ENCODE data around the gene ZNF575.
"Not testable (repeated sequence)": the region's sequence is repeated elsewhere in the genome, so short reads cannot be mapped to it uniquely, and the experiment has no call there.

Gene ZNF575

DNA sequence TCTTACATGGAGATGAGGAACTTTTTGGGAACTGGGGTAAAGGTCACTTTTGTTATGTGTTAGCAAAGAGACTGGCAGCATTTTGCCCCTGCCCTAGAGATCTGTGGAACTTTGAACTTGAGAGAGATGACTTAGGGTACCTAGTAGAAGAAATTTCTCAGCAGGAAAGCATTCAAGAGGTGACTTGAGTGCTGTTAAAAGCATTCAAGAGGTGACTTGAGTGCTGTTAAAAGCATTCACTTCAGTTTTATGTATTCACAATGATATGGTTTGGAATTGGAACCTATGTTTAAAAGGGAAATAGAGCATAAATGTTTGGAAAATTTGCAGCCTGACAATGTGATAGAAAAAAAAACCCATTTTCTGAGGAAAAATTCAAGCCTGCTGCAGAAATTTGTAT lies 20.6 kb upstream of the ZNF575 start:
- not testable (repeated sequence) for DNase-seq

- DNase-seq, result no peak
Observed at GRCh38 chr19:43518051-43518450, 14.9 kb upstream of the ZNF575 start.

GRCh38 chr19:43519436-43520088 lies 13.4 kb upstream of the ZNF575 start:
- DNase-seq, result peak; percentile 85

DNA sequence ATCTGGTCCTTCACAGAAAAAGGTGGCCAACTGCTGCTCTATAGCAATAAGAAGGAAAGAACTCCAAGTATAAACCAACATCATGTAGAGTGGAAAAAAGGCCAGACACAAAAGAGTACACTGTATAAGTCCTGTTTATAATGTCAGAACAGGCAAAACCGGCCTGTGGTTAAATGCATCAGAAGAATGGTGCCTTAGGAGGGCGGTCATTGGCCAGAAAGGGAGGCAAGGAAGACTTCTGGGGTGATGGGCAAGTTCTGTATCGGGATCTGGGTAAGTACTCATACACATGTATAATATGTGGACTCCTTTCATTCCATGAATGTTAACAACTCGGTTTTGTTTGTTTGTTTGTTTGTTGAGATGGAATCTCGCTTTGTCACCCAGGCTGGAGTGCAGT lies 10.1 kb upstream of the ZNF575 start:
- DNase-seq, result no peak

DNA sequence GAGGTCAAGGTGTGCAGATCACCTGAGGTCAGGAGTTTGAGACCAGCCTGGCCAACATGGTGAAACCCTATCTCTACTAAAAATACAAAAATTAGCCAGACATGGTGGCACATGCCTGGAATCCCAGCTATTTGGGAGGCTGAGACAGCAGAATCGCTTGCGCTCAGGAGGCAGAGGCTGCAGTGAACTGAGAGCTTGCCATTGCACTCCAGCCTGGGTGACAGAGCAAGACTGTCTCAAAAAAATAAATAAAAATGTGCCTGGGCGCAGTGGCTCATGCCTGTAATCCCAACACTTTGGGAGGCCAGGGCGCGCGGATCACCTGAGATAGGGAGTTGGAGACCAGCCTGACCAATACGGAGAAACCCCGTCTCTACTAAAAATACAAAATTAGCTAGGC lies 9.3 kb upstream of the ZNF575 start:
- DNase-seq, result not testable (repeated sequence)

- DNase-seq, result peak; percentile 52
Observed at GRCh38 chr19:43524922-43525835, 7.8 kb upstream of the ZNF575 start.

- peak; percentile 44 for DNase-seq
Observed at GRCh38 chr19:43525836-43526771, 6.9 kb upstream of the ZNF575 start.

DNA sequence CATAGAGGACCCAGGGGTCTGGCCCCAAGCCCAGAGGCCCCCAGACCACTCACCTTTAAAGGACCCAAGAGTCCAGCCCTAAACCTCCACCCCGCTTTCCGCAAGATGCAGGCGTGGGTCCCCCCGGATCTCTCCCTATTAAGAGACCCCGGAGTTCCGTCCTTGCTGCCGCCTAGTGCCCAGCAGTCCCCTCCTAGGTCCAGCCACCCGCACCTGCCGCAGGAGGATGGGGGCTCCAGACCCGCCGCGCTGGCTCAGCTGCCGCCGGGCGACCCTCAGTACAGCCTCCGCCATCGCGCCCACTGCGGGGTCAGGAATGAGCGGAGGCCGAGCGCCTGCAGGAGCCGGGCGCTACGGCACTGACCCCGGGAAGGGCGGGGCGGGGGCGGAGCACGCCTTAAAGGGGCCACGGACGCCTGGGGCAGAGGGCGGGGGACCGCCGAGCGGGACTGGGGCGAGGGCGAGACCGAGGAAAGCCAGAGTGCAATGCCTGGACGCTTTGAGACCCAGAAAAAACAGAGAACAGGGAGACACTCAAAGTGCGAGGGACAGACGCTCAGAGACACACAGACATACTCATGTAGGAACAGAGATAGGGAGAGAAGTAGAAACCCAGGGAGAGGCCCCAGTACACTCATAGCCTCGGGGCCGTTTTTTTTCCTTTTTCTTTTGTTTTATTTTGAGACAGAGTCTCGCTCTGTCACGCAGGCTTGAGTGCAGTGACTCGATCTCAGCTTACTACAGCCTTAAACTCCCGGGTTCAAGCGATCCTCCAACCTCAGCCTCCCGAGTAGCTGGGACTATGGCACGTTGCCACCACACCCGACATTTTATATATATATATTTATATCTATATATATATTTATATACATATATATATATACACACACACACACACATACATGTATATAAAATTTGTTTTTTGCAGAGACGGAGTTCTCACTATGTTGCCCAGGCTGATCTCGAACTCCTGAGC lies 5.8 kb upstream of the ZNF575 start, which contains the start of gene ETHE1:
TSS of gene ETHE1 (minus strand) at position 318 of the 976 bp plus-strand sequence. CDS start at position 294, 24 bp downstream.
- peak; percentile 87 for DNase-seq

- DNase-seq, result peak; percentile 23
Observed at GRCh38 chr19:43527860-43528622, 4.9 kb upstream of the ZNF575 start.

DNA sequence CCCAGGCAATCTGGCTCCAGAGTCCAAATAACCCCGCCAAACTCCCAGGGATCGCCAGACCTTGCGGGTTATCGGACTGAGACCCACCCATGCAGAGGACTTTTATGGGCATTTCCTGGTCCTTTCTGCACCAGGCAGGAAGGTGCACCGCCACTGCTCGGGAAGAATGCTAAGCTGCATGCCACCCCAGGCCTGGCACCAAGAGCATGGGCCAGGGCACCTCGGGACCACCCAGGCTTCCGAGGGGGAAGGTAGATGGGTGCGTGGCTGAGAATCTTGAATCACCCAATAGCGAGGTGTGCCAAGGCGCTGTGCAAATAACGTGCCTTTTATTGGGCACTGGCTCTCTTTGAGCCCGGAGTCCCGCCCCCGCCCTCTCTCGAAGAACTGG lies 422 bp upstream of the ZNF575 start:
- peak; percentile 72 for DNase-seq

- peak; percentile 98 for DNase-seq
Observed at GRCh38 chr19:43533546-43534304, 737 bp downstream of the ZNF575 start.

DNA sequence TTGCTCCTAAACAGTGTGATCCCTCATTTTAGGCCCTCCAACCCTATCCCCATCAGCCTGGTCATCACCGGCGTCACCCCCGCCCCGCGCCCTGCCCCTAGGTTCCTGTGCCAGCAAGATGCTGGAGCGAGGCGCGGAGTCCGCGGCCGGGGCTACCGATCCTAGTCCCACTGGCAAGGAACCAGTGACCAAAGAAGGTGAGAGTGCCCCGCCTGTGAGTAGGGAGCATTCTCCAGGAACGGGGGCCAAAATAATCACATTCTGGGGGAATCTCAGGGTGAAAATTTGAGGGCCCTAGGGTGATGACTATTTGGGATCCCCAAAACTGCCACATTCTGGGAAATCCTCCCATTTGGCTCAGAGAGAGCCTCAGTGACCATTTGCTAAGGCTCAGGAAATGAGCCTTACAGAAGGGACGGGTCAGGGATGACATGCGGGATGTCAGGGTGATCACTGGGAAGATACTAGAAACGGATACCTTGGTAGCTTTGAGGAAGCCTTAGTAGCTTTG lies 1.4 kb downstream of the ZNF575 start:
- DNase-seq, result no peak

GRCh38 chr19:43534816-43535761 lies 2.1 kb downstream of the ZNF575 start:
- DNase-seq, result peak; percentile 17

GRCh38 chr19:43538922-43539321 lies 5.9 kb downstream of the ZNF575 start:
- DNase-seq, result no peak

GRCh38 chr19:43540381-43540780 lies 7.4 kb downstream of the ZNF575 start:
- DNase-seq, result no peak

DNA sequence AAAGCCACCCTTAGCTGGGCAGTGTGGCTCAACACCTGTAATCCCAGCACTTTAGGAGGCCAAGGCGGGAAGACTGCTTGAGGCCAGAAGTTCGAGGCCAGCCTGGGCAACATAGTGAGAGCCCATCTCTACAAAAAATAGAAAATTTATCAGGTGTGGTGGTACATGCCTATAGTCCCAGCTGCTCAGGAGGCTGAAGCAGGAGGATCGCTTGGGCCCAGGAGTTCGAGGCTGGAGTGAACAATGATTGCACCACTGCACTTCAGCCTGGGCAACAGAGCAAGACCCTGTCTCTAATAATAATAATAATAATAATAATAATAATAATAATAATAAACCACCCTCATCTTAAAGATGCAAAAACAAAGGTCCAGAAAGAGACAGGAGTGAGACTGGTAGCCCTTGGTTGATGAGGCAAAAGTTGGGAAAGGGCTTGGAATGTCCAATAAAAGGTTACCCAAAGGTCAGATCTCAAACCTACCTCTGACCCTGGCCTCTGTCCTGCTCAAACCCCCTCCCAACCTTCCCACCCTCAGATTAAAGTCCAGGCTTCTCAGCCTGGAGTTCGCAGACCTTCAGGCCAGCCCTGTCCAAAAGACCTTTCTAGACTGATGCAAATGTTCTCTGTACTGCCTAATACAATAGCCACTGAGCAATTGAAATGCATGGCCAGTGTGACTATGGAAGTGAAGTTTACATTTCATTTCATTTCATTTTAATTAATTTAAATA lies 9.1 kb downstream of the ZNF575 start:
- no peak for DNase-seq

GRCh38 chr19:43544077-43544476 lies 11.1 kb downstream of the ZNF575 start:
- no peak for DNase-seq

DNA sequence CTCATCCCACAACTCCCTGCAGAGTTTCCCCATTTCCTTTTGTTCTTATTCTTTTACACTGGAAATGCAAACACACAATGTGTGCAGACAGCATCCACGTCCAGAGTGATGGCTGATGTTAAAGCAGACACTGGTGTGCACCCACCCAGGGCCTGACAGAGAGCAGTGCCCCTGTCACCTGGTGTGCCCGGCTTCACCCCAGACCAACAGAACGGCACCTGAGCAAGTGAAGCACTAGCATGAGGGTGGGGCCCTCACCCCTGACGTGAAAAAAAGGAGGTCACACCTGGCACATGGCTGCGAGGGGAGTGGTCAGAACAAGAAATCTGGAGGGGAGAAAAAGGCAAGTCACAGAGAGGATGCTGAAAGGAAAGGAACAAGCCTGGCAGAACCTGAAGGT lies 12.3 kb downstream of the ZNF575 start:
- DNase-seq, result no peak

Measured in activated CD4-positive, alpha-beta T cell treated with anti-CD3 and anti-CD28 coated beads, Interleukin-2, Interleukin-6, amounts not matched to agents 100 ng/mL and 50 ng/mL, durations not matched to agents 16 hours and 8 hours (primary cell).